H4 (cell line): Measurements from ENCODE around the gene HIGD2A. TPM values are rescaled to one million over a fixed set of nuclear protein-coding genes. Genes with fewer than 3 reads are reported as not detected.
A peak's percentile ranks its signal among the peaks of the same experiment; 100 is the strongest.

Experiments
- DNase-seq: peaks from one replicate; pipeline ENCODE4 v3.0.0-alpha.2; 2015; ENCODE audit warnings: low spot score
- total RNA-seq: library from RNA; depleted of rRNA; stranded (reverse); fragments of >200 nt; shearing (Covaris generic); gene quantifications from 2 replicates; pipeline ENCODE4 v1.2.3, GENCODE V29; 2014

HIGD2A gene
- total RNA-seq, 1 experiment from 2014 or later, result 212 TPM

DNA sequence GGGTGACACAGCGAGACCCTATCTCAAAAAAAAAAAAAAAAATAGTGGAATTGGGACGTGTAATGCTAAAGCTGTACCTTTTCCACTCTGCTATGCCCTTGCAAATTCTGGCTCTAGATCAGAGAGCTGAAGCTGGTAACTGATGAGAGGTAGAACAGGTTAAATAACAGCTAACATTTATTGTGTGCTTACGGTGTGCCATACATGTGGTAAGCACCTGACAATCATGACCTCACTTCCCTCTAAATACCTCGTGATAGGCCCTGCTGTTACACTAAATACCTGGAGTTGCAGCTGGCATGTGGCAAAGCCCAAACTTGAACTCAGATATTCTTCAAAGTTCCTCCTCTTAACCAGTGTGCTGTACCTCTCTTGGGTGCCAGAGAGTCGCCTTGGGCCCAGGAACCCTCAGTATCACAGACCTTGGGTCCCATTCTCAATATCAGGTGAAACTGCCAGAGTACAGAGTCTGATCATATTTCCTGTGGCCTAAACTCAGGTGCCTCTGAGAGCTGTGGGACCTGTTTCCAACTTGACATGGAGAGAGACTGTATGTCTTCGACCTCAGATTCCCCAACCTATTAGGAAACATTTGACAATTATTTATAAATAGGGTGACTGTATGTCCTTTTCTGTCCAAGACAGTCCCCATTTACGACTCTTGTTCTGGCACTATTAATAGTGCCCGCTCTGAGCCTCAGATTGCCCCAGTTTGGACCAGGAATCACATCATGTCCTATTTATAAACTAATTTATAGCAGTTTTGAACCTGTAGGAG is 18.4 kb upstream of the HIGD2A start:
- no peak for DNase-seq

DNA sequence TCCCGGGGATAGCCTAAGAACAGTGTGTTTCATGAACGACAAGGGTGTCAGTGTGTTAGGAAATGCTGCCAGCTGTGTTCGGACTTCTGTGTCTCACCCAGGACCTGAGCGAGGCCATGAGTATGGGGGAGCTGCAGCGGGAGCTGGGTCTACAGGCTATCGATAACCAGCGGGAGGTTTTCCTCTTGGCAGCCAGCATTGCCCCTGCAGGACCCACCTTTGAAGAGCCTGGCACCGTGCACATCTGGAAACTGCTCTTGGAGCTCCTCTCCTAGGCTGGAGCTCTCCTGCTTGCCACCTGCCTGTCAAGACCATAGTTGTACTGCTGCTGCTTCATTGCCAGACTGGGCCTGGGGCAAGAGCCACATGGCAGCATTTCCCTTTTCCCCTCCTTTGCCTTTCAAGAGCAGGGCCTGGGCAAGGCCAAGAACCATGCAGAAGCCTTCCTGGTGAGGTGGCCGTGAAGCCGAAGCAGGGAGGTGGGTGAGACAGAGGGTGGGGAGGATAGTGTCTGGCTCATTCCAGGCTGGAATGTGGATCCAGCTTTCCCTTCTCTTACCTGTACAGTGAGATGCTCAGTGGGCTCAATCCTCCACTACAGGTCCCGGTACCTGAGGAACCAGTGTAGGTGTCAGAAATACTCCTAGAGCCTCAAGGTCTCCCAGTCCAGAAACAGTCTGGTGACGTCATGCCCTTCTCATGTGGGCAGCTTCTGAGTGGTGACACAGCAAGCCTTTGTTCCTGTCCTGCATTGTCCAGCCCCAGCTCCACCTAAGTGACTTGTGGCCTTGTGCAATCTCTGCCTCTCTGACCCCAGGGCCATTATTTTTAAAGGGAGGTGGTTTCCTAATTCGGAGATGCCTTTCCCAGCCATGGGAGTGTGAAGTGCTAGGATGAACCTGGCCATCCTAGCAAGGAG is 16.7 kb upstream of the HIGD2A start:
- peak; percentile 52 for DNase-seq

DNA sequence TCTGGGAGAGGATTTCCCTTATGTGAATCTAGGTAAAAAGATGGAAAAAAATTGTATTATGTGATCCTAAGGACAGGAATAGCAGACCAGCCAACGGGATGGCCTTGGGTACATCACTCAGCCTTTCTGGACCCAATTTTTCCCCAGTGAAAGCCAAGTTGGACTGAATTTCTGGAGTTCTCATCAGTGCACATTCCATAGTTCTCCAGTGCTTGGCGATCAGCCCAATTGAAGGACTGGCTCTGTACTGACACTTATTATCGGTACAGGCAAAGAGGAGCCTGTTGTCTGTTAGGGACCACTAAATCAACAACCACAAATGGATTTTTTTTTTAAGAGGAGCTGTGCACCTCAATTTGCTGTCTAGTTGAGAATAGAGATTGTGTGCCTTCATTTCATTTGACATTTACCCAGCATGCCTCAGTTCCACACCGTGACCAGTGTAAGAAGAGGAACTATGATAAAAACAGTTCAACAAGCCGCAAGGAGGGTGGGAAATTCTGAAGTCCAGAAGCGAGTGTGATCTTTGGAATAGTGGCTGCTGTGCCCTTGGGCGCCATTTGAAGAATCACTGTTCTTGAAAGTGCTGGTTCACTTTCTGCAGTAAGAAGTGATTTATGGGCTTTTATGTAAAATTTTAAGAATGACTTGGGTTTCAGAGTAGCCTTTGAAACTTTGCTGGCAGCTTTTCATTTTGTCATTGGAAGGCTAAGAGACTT is 15.3 kb upstream of the HIGD2A start:
- DNase-seq, result no peak

DNA sequence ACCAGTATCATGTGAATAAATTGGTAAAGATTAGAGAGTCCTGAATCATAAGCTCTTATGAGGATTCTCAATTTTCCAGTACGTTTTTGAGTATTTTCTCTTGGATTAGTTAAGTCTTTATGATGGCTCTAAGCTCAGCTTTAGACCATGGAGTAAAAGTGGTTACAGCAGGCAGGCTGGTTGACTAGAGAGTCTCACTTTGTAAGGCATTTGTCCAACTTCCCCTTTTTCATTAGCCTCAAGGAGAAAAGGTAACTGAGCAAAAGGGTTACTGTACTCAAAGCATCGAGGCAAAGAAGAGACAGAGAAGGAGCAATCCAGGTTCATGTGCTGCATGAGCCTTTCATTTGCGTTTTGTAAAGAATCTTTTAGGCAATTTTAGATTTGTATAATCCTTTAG is 8.7 kb upstream of the HIGD2A start:
- DNase-seq, result no peak

DNA sequence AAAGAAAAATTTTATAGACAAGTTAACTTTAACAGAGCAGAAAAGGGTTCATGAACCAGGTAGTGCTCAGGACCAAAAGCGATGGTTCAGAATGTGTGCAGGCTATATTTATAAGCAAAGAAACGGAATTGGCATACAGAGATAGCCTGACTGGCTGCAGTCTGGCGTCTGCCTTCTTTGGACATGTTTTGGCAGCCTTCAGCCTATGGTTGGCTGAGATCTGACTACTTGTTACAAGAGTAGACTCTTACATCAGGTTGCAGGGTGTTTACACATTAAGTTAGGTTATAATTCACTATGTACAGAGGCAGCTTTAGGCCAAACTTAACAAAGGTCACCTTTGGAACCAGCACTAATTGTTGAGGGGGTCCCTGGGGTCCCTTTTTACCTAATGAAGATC is 7.1 kb upstream of the HIGD2A start:
- DNase-seq, result no peak

DNA sequence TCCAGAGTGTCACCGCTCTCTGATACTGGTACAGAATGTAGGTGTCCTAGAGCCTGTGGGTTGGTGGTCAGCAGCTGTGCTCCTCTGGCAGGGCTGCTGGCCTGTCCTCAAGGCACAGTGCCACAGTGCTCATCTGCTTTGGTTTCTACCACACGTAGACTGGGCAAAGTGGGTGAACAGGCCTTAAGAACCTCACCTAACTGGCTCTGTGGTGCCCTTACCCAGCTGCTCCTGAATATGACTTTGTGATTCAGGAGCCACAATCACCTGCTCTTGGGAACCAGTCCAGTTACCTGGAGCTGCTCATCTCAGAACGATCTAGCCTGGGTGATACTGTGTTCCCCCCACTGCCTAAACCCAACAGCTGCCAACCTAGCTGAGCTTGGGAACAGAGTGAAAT is 6.6 kb upstream of the HIGD2A start:
- no peak for DNase-seq

DNA sequence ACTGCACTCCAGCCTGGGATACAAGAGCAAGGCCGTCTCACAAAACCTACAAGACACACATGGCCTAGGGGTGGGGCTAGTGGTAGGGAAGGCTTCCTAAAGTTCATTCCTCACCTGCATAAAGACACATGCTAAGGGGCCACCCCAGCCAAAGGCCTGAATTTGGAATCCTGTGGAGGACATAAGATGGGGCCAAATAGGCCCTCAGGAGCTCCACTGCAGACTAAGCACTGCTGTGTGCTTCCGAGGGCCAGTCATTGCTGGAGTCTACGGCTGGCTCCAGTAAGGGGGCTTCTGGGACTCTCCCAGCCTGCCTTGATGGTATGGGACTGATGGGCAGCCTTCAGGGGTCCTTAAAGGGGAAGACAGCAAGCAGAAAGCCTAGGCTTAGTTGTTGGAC is 5.8 kb upstream of the HIGD2A start:
- DNase-seq, result no peak

DNA sequence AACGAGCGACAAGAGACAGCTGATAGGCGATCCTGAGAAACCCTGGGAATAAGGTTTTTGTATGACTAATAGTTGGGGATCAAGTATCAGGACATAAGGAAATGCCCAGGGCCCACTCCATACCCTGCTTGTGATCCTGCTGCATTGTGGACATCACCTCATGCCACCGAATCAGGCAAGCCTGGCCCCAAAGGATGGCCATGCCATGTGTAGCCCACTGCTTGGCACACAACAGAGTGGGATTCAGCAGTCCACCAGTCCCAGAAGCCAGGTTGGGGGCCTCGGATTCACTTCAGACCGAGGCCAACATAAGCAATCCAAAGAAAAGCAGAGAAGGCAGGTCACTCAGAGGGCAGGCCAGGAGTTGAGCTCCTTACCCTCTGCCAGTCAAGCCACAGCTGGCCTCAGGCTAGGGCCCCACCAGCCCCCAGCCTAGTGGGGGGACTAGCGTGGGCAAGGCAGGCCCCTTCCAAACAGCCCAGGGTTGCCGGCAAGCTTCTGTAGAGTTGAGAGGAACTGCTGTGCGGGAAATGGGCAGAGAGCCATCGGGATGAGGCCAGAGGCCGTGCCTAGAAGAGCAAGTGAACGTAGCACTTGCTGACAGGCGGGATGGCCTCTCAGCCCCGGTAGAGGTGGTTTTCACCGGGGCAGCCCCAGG is 5.2 kb upstream of the HIGD2A start:
- DNase-seq, result no peak

DNA sequence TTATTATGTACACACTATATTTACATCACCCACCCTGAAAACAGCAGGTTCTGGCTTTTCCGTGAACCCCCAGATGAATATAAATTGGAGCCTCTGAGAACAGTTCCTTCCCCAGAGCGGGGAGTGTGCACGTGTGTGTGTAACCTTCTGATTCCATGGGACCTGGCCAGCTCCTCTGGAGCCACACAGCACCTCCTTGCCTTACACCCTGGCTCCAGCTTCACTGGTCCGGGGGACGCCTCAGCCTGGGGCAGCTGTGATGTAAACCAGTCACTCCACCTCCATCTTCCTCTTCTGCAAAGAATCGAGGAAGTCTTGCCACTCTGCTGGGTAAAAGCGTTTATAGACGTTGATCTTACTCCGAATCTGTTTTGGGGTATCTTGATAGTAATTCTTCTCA is 4.6 kb upstream of the HIGD2A start:
- DNase-seq, result no peak

DNA sequence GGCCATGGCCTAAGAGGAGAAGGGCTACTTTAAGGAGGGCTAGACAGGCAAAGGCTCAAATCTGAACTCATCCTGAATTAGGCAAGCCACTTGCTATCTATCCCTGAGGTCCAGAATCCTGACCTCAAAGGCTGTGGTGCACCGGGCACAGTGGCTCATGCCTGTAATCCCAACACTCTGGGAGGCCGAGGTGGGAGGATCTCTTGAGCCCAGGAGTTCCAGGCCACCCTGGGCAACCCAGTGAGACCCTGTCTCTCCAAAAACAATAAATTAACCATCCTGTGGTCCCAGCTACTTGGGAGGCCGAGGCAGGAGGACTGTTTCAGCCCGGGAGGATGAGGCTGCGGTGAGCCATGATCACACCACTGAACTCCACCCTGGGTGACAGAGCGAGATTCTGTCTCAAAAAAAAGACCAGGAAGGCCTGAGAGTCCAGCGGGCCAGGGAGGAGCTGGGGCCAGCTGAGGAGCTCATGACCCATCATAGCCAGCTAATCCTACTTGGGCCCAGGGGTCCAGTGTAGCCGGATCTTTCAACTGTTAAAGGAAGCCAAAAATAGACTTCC is 4.1 kb upstream of the HIGD2A start:
- no peak for DNase-seq

DNA sequence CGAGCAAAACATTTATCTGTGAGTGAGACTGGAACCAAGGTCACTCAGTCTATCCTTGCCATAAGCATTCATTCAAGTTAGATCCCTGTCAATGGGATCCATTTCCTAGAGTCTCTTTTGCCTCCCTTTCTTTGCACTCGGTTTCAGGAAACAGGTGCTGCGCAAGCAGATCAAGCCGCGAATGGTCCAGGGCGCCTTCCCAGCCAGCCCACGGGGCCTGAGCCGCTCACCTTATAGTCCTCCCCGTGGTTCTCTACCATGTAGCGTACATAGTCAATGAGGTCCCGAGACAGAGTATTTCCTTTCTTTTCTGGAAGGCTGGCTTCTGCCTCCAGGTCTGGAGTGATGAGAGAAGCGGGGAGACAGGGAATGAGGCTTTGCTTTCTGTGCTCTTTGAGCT is 3.6 kb upstream of the HIGD2A start:
- no peak for DNase-seq

DNA sequence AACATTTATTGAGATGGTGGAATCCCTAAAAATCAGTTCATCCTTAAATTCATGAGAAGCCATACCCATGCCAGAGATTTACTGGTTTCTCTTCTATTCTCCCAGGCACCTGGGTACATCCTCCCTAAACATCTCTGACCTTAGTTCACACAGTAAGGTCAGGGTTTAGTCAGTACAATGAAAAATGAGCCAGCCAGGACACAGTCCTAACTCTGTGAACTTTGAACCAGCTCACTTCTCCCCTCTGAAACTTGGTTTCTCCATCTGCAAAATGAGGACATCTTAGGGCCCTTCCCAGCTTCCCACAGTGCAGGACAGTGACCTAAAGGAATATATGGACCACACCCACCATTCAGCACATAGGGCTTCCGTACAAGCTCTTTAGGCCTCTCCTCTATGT is 2.1 kb upstream of the HIGD2A start:
- DNase-seq, result no peak

DNA sequence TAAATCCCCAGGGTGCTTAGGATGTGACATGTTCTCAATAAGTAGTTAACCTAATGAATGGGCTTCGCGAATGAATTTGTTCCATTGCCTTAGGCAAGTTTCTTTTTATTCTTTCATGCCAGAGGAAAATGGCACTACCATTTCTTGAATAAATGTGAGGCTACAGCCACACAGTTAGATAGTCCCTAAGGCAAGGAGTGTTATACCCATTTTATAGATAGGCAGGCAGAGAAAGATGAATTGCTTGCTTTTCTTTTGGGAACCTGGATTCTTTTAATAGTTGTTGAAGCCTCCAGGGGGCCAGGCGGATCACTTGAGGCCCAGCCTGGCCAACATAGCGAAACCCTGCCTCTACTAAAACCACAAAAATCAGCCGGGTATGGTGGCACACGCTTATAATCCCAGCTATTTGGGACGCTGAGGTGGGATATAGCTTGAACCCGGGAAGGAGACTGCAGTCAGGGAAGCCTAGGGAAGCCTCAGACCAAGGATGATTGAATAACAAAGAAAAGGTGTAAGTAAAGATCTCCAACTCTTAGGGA is 1.1 kb upstream of the HIGD2A start:
- no peak for DNase-seq

DNA sequence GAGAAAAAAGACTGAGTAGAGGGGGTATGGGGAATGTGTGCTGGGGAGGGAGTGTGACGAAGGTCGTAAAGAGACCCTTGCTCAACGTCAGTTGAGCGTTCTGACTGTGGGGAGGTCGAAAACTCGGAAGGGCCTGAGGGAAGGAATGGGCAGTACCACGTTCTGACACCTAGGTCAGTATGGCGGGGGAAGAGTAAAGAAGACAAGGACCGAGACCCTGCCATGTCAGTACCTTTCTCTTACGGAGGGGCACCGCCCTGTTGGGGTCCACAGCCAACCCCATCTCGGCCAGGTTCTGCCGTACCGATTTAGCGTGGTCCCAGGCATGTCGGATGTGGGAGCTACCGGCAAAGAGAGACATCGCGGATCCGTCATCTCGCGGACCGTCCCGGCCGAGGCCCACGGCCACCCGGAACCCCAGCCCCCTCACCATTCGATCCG is 528 bp upstream of the HIGD2A start:
- no peak for DNase-seq

DNA sequence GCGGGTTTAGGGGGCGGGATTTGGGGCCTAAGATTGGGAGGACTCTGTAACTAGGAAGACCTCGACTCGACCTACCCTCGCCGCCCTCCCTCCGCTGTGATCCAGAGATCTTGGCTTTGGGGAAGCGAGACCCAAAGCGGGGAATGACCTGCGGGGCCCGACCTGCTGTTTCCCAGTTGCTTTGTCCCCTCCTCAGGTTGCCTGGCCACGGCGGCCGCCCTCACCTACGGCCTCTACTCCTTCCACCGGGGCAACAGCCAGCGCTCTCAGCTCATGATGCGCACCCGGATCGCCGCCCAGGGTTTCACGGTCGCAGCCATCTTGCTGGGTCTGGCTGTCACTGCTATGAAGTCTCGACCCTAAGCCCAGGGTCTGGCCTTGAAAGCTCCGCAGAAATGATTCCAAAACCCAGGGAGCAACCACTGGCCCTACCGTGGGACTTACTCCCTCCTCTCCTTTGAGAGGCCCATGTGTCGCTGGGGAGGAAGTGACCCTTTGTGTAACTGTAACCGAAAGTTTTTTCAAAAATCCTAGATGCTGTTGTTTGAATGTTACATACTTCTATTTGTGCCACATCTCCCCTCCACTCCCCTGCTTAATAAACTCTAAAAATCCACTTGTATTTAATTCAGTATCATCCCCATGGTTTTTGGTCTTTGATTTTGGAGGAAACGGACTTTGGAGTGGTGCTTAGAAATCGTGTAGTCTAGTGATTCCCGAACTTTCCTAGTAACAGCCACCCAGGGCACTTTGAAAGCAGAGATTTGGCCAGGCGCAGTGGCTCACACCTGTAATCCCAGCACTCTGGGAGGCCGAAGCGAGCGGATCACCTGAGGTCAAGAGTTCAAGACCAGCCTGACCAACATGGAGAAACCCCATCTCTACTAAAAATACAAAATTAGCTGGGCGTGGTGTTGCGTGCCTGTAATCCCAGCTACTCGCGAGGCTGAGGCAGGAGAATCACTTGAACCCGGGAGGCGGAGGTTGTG is 878 bp downstream of the HIGD2A start:
- peak; percentile 45 for DNase-seq

DNA sequence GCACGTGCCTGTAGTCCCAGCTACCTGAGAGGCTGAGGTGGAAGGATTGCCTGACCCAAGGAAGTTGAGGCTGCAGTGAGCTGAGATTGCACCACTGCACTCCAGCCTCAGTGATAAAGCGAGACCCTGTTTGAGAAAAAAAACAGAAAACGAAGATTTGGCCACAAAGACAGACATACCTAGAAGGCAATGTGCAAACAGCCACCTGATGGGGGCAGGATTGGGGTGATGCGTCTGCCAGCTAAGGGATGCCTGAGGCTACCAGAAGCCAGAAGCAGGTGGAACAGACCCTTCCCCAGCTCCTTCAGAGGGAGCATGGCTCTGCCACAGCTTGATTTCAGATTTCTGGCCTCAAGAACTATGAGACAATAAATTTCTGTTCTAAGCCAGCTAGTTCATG is 2.9 kb downstream of the HIGD2A start:
- DNase-seq, result no peak

DNA sequence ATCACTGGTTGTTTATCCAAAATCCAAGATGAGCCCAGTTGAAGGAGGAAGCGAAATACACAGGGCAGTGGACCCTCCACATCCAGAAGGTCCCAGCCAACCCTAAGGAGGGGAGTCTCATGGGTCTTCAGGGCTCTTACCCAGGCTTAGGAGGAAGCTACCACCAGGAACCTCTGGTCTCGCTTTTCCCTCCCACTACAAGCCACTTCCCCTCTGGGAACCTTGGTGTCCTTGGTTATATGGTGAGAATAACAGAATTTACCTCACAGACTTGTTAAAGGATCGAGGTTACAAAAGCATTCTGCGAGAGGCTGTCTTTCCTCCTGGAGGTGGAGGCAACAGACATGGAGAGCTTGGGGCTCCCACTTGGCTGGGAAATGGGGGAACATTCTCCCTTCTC is 3.4 kb downstream of the HIGD2A start:
- no peak for DNase-seq

DNA sequence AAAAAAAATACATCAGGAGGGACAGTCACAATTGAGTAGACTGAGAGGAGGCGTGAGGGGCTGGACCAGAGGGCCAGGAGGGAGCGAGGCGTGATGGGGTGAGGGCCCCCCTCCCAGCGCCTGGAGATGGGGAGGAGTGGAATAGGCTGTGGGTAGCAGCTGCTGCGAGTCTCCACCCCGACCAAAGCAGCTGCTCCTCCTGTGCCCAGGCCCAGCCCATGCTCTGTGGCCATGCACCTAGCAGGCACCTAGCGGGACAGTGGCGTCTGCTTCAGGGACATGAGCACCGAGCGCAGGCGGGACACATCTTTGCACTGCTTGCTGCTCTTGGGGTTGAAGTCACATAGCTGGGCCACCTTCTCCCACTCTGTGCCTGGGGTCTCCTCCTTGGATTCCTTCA is 4.0 kb downstream of the HIGD2A start:
- DNase-seq, result no peak

DNA sequence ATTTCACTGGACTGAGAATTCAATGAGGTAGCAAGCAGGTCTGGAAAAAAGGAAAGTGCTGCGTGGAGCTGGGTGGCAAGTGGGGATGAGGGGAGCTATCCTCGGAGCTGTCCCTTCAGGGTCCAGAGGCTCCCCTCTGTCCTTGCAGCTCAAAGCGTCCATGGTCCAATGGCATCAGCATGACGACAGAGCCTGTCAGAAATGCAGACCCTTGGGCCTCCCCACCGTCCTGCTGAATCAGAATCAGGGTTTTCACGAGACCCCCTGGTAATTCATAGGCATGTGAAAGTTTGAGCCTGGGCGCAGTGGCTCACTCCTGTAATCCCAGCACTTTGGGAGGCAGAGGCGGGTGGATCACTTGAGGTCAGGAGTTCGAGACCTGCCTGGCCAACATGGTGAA is 5.5 kb downstream of the HIGD2A start:
- no peak for DNase-seq
